ENCODE data around the gene TLL1. TPM values are rescaled to one million over a fixed set of nuclear protein-coding genes. Genes with fewer than 3 reads are reported as not detected.

The TLL1 gene
- total and polyA plus RNA-seq, 2 experiments from 2014 or later = 0.18 to 2.4 TPM

GRCh38 chr4:166039822-166040221 lies 166.8 kb downstream of the TLL1 start:
- Mint-ChIP-seq H3K36me3 (ENCODE audit: low read depth) (no peaks in the 10 kb centered on the region), H3K4me3 (no peak overlapping the region), H3K27me3 (ENCODE audit: insufficient read depth, low read depth, poor library complexity) (no peaks in the 10 kb centered on the region), H3K4me1 (peaks cover 10% of the 10 kb centered on the region; the same call in 2 of the 3 replicates), H3K9me3 (no peaks in the 10 kb centered on the region), H3K27ac (no peak overlapping the region)
- Histone ChIP-seq H3K27ac (ENCODE audit: low read depth) (no peak overlapping the region), H3K4me2 (no peak overlapping the region), H3K4me1 (ENCODE audit: insufficient read depth) (peaks cover 10% of the 10 kb centered on the region), H3K79me2 (replicated peaks; ENCODE audit: insufficient read depth) (no peaks in the 10 kb centered on the region), H4K20me1 (replicated peaks; ENCODE audit: insufficient read depth) (no peaks in the 10 kb centered on the region), H2AFZ (no peak overlapping the region), H3K4me3 (no peak overlapping the region), H3F3A (replicated peaks; ENCODE audit: low read depth) (no peaks in the 10 kb centered on the region), H3K9me2 (ENCODE audit: insufficient read depth) (no peaks in the 10 kb centered on the region), H3K36me3 (ENCODE audit: insufficient read depth) (no peaks in the 10 kb centered on the region), H3K27me3 (ENCODE audit: insufficient read depth) (no peaks in the 10 kb centered on the region)
- TF ChIP-seq CTCF (conservative IDR thresholded peaks at IDR 0.05; ENCODE audit: low read depth in 2 of 2) (no peak), STAT1 (IDR thresholded peaks at IDR 0.05; ENCODE audit: unreplicated experiment) (no peak)
- ATAC-seq = no peak
- no peak for DNase-seq (ENCODE audit: low spot score)

GRCh38 chr4:166042510-166043055 lies 169.5 kb downstream of the TLL1 start:
- H3F3A ChIP-seq (replicated peaks; ENCODE audit: low read depth) = no peaks in the 10 kb centered on the region
- peaks cover 10% of the 10 kb centered on the region for H3K4me1 ChIP-seq (ENCODE audit: insufficient read depth)
- no peaks in the 10 kb centered on the region for H3K9me2 ChIP-seq (ENCODE audit: insufficient read depth)
- H3K36me3 Mint-ChIP-seq (ENCODE audit: low read depth) = no peaks in the 10 kb centered on the region
- H3K27me3 Mint-ChIP-seq (ENCODE audit: insufficient read depth, low read depth, poor library complexity) = no peaks in the 10 kb centered on the region
- peaks cover 10% of the 10 kb centered on the region; the same call in 2 of the 3 replicates for H3K4me1 Mint-ChIP-seq
- H4K20me1 ChIP-seq (replicated peaks; ENCODE audit: insufficient read depth) = no peaks in the 10 kb centered on the region
- H3K4me3 Mint-ChIP-seq = no peak overlapping the region
- no peak overlapping the region for H3K4me3 ChIP-seq
- H3K27ac ChIP-seq (ENCODE audit: low read depth) = no peak overlapping the region
- no peaks in the 10 kb centered on the region for H3K79me2 ChIP-seq (replicated peaks; ENCODE audit: insufficient read depth)
- ATAC-seq (no peak), DNase-seq (ENCODE audit: low spot score) (no peak)
- no peak overlapping the region for H2AFZ ChIP-seq
- H3K36me3 ChIP-seq (ENCODE audit: insufficient read depth) = no peaks in the 10 kb centered on the region
- H3K9me3 Mint-ChIP-seq = no peaks in the 10 kb centered on the region
- no peak overlapping the region for H3K4me2 ChIP-seq
- no peak overlapping the region; the same call in 1 of the 2 replicates for H3K27ac Mint-ChIP-seq
- no peaks in the 10 kb centered on the region for H3K27me3 ChIP-seq (ENCODE audit: insufficient read depth)
- TF ChIP-seq NANOG (IDR thresholded peaks at IDR 0.05; ENCODE audit: borderline replicate concordance) (no peak), CTCF (conservative IDR thresholded peaks at IDR 0.05; ENCODE audit: low read depth in 2 of 2) (no peak), CREB1 (CRISPR knock-in tag; IDR thresholded peaks at IDR 0.05; ENCODE audit: low read depth) (no peak), JUNB (IDR thresholded peaks at IDR 0.05; ENCODE audit: unreplicated experiment) (no peak), ZNF114 (CRISPR knock-in tag; IDR thresholded peaks at IDR 0.05) (no peak), ZNF462 (CRISPR knock-in tag; IDR thresholded peaks at IDR 0.05) (no peak), ZNF331 (CRISPR knock-in tag; IDR thresholded peaks at IDR 0.05; ENCODE audit: low read depth) (no peak)

Measured in GM23338 (cell line).